HG03064 (cell line): Measurements from ENCODE around the gene KCNK4.

ENCODE experiments used
- ATAC-seq: cut with Tn5 transposase; IDR thresholded peaks from one replicate; pipeline ENCODE4 v1.9.1; 2021; ENCODE audit warnings: low read depth; ENCODE audit not compliant: unreplicated experiment

The KCNK4 gene

GRCh38 chr11:64289002-64289564 is 2.0 kb upstream of the KCNK4 start:
- ATAC-seq: no peak

DNA sequence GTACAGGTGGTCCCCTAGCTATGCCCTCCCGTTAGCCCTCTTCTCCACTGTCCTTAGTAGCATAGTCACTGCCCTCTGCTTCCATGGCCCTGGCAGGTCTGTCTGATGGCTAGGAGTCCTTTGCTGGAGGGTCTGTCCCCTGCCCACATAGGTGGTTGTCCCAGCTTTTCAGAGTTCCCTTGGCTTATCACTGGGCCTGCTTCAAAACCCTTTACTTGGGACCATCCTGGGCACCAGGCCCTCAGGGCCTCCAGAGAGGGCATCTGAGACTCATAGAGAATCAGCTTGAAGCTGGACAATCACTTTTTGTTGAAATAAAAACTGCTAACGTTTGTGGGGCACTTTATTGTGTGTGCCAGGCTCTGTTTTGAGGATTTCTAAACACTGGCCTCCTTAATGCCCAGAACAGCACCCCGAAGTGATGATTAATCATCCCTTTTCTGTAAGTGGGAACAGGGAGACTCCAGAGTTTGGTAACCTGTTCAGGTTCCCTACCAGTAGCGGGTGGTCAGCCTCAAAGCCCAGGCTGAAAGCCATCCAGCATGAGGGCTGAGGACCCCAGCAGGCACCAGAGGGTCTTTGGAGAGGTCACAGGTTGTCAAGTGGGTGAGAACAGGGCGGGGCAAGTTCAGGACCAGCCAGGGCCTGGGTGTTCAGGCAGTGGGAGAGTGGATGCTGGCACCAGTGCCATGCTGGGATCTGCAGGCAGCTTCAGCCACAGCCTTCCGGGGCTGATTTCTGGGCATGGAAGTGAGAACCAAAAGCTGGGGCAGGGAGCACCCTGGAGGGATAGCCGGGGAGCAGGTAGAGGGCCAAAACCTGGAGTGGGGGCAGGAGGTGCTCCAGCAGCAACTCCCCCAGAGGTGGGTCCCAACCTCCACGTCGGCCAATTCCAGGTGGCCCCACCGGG is 495 bp upstream of the KCNK4 start:
- no peak for ATAC-seq

DNA sequence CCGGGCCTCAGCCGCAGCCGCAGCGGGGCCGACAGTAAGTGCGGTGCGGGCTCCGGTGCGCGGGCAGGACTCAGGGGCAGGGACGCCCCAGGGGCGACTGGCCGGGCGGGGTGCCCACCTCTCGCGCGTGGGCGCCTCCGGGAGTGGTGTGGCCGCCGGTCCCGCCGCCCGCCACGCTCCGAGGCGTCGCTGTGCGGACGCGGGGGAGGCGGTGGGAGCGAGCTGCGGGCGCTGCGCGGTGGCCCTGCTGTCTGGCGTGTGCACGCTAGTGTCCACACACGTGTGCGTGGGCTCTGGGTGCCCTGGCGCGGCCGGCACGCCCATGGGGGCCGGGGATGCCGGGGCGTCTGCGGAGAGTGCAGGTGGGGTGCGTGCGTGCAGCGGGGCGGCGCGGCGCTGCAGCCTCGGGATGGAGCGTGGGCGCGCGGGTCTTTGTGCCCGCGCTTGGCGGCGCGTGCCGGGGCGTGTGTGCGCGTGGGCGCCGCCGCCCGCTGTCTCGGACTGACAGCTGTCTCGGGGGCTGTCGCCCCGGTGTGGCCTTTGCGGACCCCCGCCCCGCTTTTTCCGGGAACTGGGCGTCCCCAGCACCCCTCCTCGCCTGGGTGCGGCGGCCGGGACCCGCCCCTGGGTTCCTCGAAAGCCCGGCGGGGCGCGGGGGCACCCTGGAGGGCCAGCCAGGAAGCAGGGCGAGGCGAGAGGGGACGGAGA is 804 bp downstream of the KCNK4 start:
- no peak for ATAC-seq

DNA sequence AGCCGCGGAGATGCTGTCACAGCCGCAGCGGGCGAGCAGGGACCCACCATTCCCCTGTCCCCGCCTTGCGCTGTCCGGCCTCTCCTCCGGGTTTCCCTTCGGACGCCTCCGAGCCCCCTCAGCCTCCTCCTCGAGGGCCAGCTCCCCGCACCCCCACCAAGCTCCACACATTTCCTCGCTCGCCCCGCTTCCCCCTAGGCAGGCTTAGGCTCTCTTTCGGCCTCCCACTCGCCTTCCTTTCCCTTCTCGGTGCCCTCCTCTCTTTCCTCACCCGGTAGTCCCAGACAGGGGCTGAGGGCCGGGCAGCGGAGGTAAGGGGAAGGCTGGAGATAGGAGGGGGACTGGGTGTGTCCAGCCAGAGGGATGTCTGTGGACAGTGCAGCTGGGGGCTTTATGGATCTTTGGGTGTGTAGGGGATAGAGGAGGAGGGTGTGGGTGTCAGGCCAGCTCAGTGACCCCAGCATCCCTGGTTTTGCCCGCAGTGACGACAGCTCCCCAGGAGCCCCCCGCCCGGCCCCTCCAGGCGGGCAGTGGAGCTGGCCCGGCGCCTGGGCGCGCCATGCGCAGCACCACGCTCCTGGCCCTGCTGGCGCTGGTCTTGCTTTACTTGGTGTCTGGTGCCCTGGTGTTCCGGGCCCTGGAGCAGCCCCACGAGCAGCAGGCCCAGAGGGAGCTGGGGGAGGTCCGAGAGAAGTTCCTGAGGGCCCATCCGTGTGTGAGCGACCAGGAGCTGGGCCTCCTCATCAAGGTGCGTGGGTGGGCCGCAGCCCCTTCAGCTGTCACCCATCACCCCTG is 1.6 kb downstream of the KCNK4 start:
- ATAC-seq: no peak

GRCh38 chr11:64294774-64295173 is 3.7 kb downstream of the KCNK4 start:
- ATAC-seq: no peak

DNA sequence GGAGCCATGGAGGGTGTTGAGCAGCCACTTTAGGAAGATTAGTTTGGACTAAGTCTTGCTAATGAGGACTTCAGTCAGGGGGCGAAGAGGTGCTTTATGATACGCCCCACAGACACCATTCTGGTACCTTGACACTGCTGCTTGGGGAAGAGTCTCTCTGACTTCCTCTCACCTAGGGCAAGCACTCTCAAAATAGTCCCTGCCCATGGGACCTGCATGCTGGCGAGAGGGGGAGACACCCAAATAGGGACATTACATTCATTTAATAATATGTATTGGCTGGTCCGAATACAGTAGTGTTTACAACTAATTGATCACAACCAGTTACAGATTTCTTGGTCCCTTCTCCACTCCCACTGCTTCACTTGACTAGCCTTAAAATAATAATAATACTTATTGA is 4.7 kb downstream of the KCNK4 start:
- no peak for ATAC-seq

DNA sequence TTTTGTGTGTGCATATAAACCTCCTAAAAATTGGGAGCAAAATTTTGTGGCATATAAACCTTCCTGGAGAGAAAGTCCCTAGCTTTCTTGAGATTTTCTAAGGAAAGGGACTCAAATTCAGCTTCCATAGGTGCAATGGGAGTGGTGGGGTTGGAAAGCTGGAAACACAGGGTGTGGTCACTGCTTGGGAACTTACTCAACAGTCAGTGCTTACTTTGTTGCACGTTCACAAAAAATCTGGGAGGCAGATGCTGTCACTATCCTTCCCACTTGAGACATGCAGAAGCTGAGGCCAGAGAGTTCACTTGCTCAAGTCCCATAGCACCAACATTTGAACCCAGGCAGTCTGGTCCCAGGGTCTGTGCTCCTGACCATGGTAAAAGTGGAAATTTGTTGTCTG is 5.1 kb downstream of the KCNK4 start:
- no peak for ATAC-seq

GRCh38 chr11:64296830-64297698 is 6.0 kb downstream of the KCNK4 start:
- ATAC-seq: no peak

DNA sequence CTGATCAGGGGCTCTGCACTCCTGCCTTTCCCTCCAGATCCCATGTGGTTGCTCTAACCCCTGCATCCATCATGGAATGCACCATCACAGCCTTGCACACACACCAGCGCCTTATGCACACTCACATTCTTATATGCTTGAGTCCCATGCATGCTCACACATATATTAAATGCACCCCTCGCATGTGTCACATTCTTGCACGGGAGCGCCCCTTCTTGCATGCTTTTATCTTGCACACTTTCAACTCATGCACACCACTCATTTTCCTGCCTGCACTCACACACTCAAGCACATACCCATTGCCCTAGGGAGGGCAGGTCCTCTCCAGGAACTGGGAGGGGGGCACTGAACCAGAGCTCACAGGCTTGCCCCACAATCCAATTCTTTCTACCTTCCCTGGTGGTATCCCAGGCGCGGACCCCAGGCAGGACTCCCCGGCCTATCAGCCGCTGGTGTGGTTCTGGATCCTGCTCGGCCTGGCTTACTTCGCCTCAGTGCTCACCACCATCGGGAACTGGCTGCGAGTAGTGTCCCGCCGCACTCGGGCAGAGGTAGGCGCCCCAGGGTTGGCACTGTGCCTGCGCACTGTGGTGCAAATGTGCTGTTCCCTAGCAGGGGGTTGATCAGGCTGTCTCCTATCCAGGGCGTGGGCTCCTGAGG is 6.7 kb downstream of the KCNK4 start:
- no peak for ATAC-seq

- ATAC-seq: no peak
These were observed 8.1 kb downstream of the KCNK4 start for GRCh38 chr11:64298966-64299846.

- no peak for ATAC-seq
These were observed 8.9 kb downstream of the KCNK4 start, which contains the start of gene CATSPERZ for GRCh38 chr11:64299847-64300648. CATSPERZ (plus strand) TSS chr11:64300358; CDS start chr11:64300411, 53 bp downstream.

DNA sequence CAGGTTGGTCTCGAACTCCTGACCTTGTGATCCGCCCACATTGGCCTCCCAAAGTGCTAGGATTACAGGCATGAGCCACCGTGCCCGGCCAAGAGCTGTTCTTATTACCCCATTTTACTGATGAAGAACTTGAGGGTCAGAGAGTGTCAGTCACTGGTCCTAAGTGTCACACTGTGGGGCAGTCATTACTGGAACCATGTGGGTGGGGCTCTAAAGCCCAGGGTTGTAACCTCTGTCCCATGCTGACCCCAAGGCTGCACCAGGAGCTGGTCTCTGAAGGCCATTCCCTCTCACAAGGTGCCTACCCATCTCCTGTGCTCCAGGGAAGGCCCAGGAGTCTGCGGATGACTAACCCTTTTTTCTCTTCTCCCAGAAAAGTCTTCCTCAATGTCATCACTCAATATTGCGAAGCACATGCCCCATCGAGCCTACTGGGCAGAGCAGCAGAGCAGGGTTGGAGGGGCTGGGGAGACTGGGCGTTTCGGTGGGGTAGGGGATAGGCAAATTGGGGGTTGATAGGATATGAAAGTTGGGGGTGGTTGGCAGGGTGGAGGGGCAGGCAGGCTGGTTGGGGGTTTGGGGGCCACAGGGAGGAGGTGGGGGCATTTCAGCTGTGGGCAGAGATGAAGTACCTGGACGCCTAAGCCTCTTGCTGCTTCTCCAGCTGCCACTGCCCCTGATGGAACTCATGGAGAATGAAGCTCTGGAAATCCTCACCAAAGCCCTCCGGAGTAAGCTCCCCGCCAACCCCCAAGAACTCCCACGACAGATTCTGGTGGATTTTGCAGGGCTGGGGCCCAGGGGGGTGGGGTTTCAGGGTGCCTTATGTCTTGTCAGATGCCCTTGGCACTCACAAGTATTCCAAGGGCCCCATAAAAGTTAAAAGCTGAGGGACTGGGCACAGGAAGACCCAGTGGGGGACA is 12.3 kb downstream of the KCNK4 start:
- ATAC-seq: no peak

DNA sequence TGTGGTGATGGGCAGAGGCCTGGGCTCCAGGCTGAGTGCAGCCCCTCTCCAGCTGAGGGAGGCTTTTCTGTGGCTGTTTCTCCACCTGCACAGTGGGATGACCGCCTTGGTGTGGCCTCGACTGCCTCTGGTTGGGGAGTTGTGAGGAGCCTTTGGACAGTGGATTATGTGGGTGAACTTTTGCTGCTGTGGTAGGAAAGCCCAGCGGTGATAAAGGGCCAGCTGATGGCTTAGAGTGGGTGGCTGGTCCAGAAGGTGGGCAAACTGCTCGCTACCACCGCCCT is 12.9 kb downstream of the KCNK4 start:
- ATAC-seq: no peak

DNA sequence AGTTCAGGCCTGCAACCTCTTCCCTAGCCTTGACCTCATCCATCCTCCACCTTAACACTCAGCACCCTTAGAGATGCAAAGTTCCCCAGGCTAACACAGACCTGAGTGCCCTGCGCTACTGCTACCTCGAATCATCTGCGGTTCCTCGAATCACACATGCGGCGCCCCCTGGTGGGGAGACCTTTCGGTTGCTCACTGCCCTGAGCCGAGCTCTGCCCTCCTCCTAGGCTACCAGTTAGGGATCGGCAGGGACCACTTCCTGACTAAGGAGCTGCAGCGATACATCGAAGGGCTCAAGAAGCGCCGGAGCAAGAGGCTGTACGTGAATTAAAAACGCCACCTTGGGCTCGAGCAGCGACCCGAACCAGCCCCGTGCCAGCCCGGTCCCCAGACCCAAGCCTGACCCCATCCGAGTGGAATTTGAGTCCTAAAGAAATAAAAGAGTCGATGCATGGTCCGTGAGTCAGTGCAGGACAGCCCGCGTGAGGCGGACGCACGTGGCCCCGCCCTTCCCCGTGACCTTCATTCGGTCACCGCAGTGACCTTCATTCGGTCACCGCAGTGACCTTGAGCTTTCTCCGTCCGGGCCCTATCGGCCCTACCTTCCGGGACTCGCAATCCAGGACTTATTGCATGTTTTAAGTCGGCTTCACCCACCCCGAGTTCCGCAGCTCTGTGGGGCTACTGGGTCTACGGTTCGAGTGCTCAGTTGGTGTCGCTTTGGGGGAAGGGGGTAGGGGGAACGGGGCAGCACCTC is 13.4 kb downstream of the KCNK4 start:
- ATAC-seq: peak; percentile 28

- peak; percentile 62 for ATAC-seq
These were observed 14.1 kb downstream of the KCNK4 start, which contains the start of gene ESRRA for GRCh38 chr11:64305075-64305690. ESRRA (plus strand) TSS chr11:64305524; CDS start chr11:64307180, 1,656 bp downstream.
